COLO829 (cell line): ENCODE measurements around the gene PEX1.
"Not testable (repeated sequence)": the region's sequence is repeated elsewhere in the genome, so short reads cannot be mapped to it uniquely, and the experiment has no call there.

Source experiments
- DNase-seq: peaks from one replicate; pipeline ENCODE4 v3.0.0; 2012; ENCODE audit warnings: low spot score

PEX1 gene

GRCh38 chr7:92528188-92528957 is at the start of gene PEX1, which contains the start of gene RBM48:
TSS of gene PEX1 (minus strand) at chr7:92528520. CDS start at chr7:92528435, 85 bp downstream.
TSS of gene RBM48 (plus strand) at chr7:92528795. CDS start at chr7:92528814, 19 bp downstream.
- DNase-seq = peak; percentile 99

GRCh38 chr7:92576296-92576695 is 48.0 kb upstream of the PEX1 start:
- no peak for DNase-seq

- DNase-seq = no peak
Observed at GRCh38 chr7:92569137-92569536, 40.8 kb upstream of the PEX1 start.

- DNase-seq = no peak
Observed at GRCh38 chr7:92567460-92567859, 39.1 kb upstream of the PEX1 start.

- DNase-seq = no peak
Observed at GRCh38 chr7:92563345-92563744, 35.0 kb upstream of the PEX1 start.

GRCh38 chr7:92560602-92561001 is 32.3 kb upstream of the PEX1 start:
- DNase-seq = no peak

GRCh38 chr7:92557808-92558362 is 29.6 kb upstream of the PEX1 start:
- DNase-seq = no peak

GRCh38 chr7:92557249-92557648 is 28.9 kb upstream of the PEX1 start:
- DNase-seq = no peak

GRCh38 chr7:92550194-92550593 is 21.9 kb upstream of the PEX1 start:
- DNase-seq = no peak

- DNase-seq = no peak
Observed at GRCh38 chr7:92547579-92547978, 19.3 kb upstream of the PEX1 start.

GRCh38 chr7:92546856-92547497 is 18.7 kb upstream of the PEX1 start:
- DNase-seq = no peak

GRCh38 chr7:92545116-92545515 is 16.8 kb upstream of the PEX1 start:
- DNase-seq = not testable (repeated sequence)

GRCh38 chr7:92543542-92543941 is 15.2 kb upstream of the PEX1 start:
- DNase-seq = not testable (repeated sequence)

- no peak for DNase-seq
Observed at GRCh38 chr7:92534572-92534971, 6.3 kb upstream of the PEX1 start.

GRCh38 chr7:92528958-92529264 is 591 bp upstream of the PEX1 start:
- no peak for DNase-seq

GRCh38 chr7:92527300-92528187 is 776 bp downstream of the PEX1 start:
- peak; percentile 56 for DNase-seq

GRCh38 chr7:92523110-92523509 is 5.2 kb downstream of the PEX1 start:
- no peak for DNase-seq

- DNase-seq = no peak
Observed at GRCh38 chr7:92520024-92520423, 8.3 kb downstream of the PEX1 start.

- DNase-seq = no peak
Observed at GRCh38 chr7:92517631-92518030, 10.7 kb downstream of the PEX1 start.

GRCh38 chr7:92513167-92513902 is 15.0 kb downstream of the PEX1 start:
- no peak for DNase-seq

- DNase-seq = no peak
Observed at GRCh38 chr7:92508946-92509345, 19.4 kb downstream of the PEX1 start.

GRCh38 chr7:92506363-92506762 is 22.0 kb downstream of the PEX1 start:
- no peak for DNase-seq
